ENCODE results near the gene CLDN3. TPM values are rescaled to one million over a fixed set of nuclear protein-coding genes. Genes with fewer than 3 reads are reported as not detected.

CLDN3 gene
- not detected in 2 replicates for total RNA-seq (2011; cell fraction: chromatin; rRNA removed; ENCODE audit: low replicate concordance)
- not detected in 2 replicates for total RNA-seq (2011; cell fraction: nucleolus; rRNA removed)
- not detected in 2 replicates for total RNA-seq (2011; cell fraction: nucleoplasm; rRNA removed)
- total RNA-seq (2014; rRNA removed) (not detected in 2 replicates), total RNA-seq (2014; rRNA removed; fragmentation: Illumina TruSeq; extraction: Trizol) (not detected in 2 replicates), total RNA-seq (2015; rRNA removed; fragmentation: Illumina TruSeq; extraction: Trizol) (not detected in 2 replicates), total RNA-seq (2021) (0.29 TPM in 1 of 2 replicates, not detected in the other), polyA plus RNA-seq (2011; rRNA removed) (not detected in 2 replicates), polyA plus RNA-seq (2014; fragmentation: Illumina TruSeq; extraction: Trizol) (not detected in 2 replicates), polyA plus RNA-seq (2014; fragmentation: Nextera tagmentation; extraction: Ambion mirVana) (not detected), polyA plus RNA-seq (2014; rRNA removed) (not detected in 2 replicates), polyA minus RNA-seq (2011; rRNA and poly(A)+ RNA removed) (not detected in 2 replicates), Bru-seq, nascent RNA (percentile 23 among the genes with signal in this experiment), BruChase-seq, experiment 1, labeled RNA remaining after a 2-hour chase (percentile 24 among the genes with signal in this experiment), BruChase-seq, experiment 2, labeled RNA remaining after a 6-hour chase (percentile 25 among the genes with signal in this experiment)
- not detected in 2 replicates for polyA plus RNA-seq (2011; cell fraction: cytosol; rRNA removed)
- polyA plus RNA-seq (2011; cell fraction: nucleus; rRNA removed) = not detected in 2 replicates
- 0.05 TPM in 1 of 2 replicates, not detected in the other for polyA plus RNA-seq (2012)
- not detected in 2 replicates for polyA minus RNA-seq (2011; cell fraction: cytosol; rRNA and poly(A)+ RNA removed)
- not detected in 2 replicates for polyA minus RNA-seq (2011; cell fraction: nucleus; rRNA and poly(A)+ RNA removed)
- long read RNA-seq, experiment 1 = 0 reads
- long read RNA-seq, experiment 2 = 0 reads
- long read RNA-seq, experiment 3 = 0 reads

- Histone ChIP-seq H3K27ac (ENCODE audit: extremely low read depth, low read depth, low read length) (no peak within 1 kb of the TSS), H2AFZ (ENCODE audit: low read depth, low read length) (no peak within 1 kb of the TSS), H3K36me3 (ENCODE audit: control insufficient read depth, insufficient read depth, low read length) (no peaks in the 10 kb centered on the region), H3K9me3 (replicated peaks; ENCODE audit: control insufficient read depth, insufficient read depth, low read depth, low read length) (no peaks in the 10 kb centered on the region), H3K4me2 (ENCODE audit: insufficient read depth, low read length) (no peak within 1 kb of the TSS), H3K27me3 (ENCODE audit: control insufficient read depth in 2 of 2, insufficient read depth in 2 of 2, low read length in 2 of 2) (no peaks in the 10 kb centered on the region), H3K4me1 (replicated peaks in 1 of 2; ENCODE audit: control insufficient read depth in 2 of 2, insufficient read depth in 2 of 2, low read length in 2 of 2) (peaks cover 0 to 22% of the 10 kb centered on the region in 2 experiments; a peak in 3 of 5 replicates), H3K9ac (ENCODE audit: insufficient read depth in 1 of 2, low read depth in 2 of 2, low read length in 2 of 2) (no peak within 1 kb of the TSS), H3K9me1 (ENCODE audit: control insufficient read depth, insufficient read depth, low read length) (no peaks in the 10 kb centered on the region), H3K4me3 (no peak within 1 kb of the TSS), H3K79me2 (ENCODE audit: control insufficient read depth, insufficient read depth, low read length) (no peaks in the 10 kb centered on the region), H4K20me1 (replicated peaks; ENCODE audit: control insufficient read depth, insufficient read depth, low read length) (no peaks in the 10 kb centered on the region)
- peak in 2 of 4 experiments; percentile 5 to 13 for DNase-seq (ENCODE audit: extremely low read depth in 1 of 4, low spot score in 3 of 4)
- WGBS (ENCODE audit: insufficient coverage, low coverage, missing lambda C conversion rate) = 81% methylated on average over 53 of the region's 82 CpGs
- ChIA-PET CTCF (ENCODE audit: low intra/inter-chr PET ratio) (no interaction called here), POLR2A (interaction anchor here (1.1 kb wide), 1 partner anchor 12 kb away, joined by 4 read pairs; no protein-coding TSS in a partner anchor)
- TF ChIP-seq ZBTB33 (CRISPR knock-in tag; IDR thresholded peaks at IDR 0.05) (peak; percentile 93), MYC (IDR thresholded peaks at IDR 0.05; ENCODE audit: low read depth, low read length) (no peak), MYC (CRISPR knock-in tag; IDR thresholded peaks at IDR 0.05; ENCODE audit: borderline replicate concordance, low read depth) (no peak)
- in situ Hi-C loops (cut with MboI) = no loop called here
- intact Hi-C loops (cut with micrococcal nuclease) = no loop called here
- no peak for ATAC-seq
- no peak for FAIRE-seq
- no TSS peak for BruUV-seq (replicated peaks)
These were observed at the start of gene CLDN3 for GRCh38 chr7:73770002-73770859. Gene CLDN3, minus strand, starts transcription at chr7:73770270. Its CDS starts 221 bp downstream, at chr7:73770049.
